ENCODE data around the gene UBN1.

DNA sequence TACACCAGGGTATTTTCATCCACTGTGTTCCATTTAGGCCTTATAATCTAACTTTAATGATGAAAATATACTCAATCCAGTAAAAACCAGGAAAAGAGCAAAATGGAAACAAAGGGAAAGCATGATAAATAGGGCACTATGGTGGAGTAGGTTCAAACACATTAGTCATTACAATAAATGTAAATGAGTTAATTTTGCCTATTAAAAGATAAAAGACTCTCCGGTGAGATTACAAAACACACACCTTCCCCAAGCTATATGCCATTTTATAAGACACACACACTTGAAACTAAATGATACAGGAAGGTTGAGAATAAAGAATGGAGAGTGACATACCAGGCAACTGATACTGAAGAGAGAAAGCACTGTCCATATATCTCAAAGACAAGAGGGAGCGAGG lies 79.6 kb downstream of the UBN1 start:
- TF ChIP-seq POLR2AphosphoS5 (IDR thresholded peaks at IDR 0.05; ENCODE audit: low read depth, low read length): no peak
- TF ChIP-seq, protein P1, sequence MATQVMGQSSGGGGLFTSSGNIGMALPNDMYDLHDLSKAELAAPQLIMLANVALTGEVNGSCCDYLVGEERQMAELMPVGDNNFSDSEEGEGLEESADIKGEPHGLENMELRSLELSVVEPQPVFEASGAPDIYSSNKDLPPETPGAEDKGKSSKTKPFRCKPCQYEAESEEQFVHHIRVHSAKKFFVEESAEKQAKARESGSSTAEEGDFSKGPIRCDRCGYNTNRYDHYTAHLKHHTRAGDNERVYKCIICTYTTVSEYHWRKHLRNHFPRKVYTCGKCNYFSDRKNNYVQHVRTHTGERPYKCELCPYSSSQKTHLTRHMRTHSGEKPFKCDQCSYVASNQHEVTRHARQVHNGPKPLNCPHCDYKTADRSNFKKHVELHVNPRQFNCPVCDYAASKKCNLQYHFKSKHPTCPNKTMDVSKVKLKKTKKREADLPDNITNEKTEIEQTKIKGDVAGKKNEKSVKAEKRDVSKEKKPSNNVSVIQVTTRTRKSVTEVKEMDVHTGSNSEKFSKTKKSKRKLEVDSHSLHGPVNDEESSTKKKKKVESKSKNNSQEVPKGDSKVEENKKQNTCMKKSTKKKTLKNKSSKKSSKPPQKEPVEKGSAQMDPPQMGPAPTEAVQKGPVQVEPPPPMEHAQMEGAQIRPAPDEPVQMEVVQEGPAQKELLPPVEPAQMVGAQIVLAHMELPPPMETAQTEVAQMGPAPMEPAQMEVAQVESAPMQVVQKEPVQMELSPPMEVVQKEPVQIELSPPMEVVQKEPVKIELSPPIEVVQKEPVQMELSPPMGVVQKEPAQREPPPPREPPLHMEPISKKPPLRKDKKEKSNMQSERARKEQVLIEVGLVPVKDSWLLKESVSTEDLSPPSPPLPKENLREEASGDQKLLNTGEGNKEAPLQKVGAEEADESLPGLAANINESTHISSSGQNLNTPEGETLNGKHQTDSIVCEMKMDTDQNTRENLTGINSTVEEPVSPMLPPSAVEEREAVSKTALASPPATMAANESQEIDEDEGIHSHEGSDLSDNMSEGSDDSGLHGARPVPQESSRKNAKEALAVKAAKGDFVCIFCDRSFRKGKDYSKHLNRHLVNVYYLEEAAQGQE (IDR thresholded peaks at IDR 0.05; ENCODE audit: insufficient read depth in 1 of 2, low read depth in 2 of 2, low read length in 2 of 2): no peak

All from PFSK-1 (cell line).